ENCODE measurements around the gene EDAR. TPM values are rescaled to one million over a fixed set of nuclear protein-coding genes. Genes with fewer than 3 reads are reported as not detected.

EDAR gene
- total and polyA plus RNA-seq, 5 experiments from 2014 or later, result 2.8 to 11.8 (median 10.5) TPM

DNA sequence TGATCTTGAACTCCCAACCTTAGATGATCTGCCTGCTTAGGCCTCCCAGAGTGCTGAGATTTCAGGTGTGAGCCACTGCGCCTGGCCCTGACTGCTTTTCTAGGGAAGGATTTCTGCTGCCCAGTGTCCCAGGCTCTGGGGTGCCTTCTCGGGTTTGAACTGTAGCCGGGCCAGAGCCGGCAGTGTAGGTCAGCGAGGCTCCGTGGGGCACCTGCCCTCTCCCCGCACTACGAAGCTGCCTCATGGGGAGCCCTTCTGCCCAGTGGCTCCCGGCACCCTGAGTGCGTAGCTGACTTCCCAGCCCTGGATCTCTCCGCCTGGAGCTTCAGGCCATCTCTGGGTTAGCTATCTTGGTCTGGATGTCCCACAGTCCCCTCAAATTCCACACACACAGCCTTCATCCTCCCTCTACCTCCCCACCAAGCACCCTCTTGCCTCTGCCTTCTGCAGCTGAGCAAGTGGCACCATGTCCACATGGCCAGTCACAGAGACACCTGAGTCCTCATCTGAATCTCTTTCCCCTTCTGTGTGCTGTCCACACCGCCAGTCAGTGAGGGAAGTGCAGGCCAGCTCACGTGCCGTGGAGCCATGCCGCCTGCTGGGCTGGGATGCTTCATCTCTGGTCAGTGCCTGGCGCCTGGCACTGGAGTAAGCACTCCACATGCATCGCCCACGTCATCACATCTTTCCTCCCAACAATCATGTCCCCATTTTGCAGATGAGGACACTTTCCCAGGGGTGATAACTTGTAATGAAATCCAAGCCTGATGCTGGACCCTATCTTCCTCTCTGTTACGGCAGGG lies 69.2 kb downstream of the EDAR start:
- Mint-ChIP-seq H3K27ac (peak overlapping the region in 3 of 10 donors; percentile 52 to 86 (median 79)), H3K9me3 (no peaks in the 10 kb centered on the region), H3K4me1 (peaks cover 0 to 20% (median 10%) of the 10 kb centered on the region in 4 donors), H3K36me3 (peaks cover 4 to 61% (median 8%) of the 10 kb centered on the region in 3 donors), H3K4me3 (no peak overlapping the region), H3K27me3 (no peaks in the 10 kb centered on the region)
- no peak for DNase-seq
- no peak for ATAC-seq
- POLR2A ChIA-PET, result interaction anchor here (1.2 kb wide), 1 partner anchor 11 kb away, joined by 3 read pairs; no protein-coding TSS in a partner anchor

DNA sequence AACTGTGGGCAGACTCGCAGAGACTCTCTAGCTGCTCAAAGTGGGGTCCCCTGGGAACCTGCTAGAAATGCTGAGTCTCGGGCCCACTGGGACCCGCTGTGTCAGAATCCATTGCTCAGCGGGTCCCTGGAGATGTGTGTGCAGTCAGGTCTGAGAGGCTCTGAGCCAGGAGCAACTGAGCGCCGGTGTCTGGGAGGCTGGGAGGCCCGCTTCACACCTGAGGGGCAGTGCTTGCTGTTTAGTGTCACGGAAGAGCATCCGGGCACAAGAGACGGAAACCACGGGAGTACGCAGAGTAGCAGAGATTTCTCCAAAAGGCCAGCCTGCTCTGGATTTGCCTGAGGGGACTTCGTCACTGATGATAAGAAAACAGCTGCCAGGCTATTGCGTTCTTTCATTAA lies 70.1 kb downstream of the EDAR start:
- DNase-seq (no peak), ATAC-seq (no peak)
- Mint-ChIP-seq H3K4me1 (peaks cover 3 to 25% (median 13%) of the 10 kb centered on the region in 4 donors), H3K4me3 (no peak overlapping the region), H3K27me3 (no peaks in the 10 kb centered on the region), H3K9me3 (no peaks in the 10 kb centered on the region), H3K27ac (peak overlapping the region in 1 of 10 donors; percentile 14), H3K36me3 (peaks cover 4 to 55% (median 8%) of the 10 kb centered on the region in 3 donors)
- POLR2A ChIA-PET, result no interaction called here

DNA sequence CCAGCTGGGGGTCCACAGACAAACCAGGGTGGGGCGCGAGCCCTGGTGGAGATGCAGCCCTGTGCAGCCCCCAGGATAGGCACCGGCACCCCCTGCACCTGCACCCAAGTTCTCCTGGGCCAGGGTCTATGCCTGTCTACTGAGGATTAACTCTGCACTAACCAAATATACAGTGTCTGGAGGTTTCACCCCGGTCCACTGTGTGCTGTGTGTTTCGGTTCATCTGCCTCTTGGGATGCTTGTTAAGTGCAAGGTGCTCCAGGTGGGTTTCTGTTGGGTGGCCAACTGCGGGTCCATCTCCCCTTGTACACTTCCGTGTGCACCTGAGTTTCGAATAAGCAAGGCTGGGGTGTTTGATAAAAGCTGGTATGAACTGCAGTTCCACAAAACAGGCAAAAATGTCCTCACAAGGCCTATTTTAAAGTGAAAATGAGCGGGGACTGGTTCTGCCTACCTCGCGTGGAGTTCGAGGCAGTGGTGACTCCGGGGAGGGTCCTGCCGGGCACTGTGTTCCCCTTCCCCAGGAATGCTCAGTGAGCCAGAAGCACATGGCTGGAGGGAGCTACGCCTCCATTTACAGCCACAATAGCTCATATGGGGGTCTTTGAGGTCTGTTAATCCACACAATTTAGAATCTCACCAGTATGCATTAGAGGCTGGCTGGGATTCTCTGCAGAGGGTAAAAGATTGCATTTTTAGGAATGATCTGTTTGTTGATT lies 70.7 kb downstream of the EDAR start:
- ATAC-seq (no peak), DNase-seq (peak in 1 of 10 donors; percentile 32)
- no peak overlapping the region for H3K4me3 Mint-ChIP-seq
- no peaks in the 10 kb centered on the region for H3K9me3 Mint-ChIP-seq
- peaks cover 4 to 55% (median 8%) of the 10 kb centered on the region in 3 donors for H3K36me3 Mint-ChIP-seq
- H3K27ac Mint-ChIP-seq, result no peak overlapping the region
- peaks cover 3 to 25% (median 13%) of the 10 kb centered on the region in 4 donors for H3K4me1 Mint-ChIP-seq
- POLR2A ChIA-PET, result no interaction called here
- no peaks in the 10 kb centered on the region for H3K27me3 Mint-ChIP-seq

DNA sequence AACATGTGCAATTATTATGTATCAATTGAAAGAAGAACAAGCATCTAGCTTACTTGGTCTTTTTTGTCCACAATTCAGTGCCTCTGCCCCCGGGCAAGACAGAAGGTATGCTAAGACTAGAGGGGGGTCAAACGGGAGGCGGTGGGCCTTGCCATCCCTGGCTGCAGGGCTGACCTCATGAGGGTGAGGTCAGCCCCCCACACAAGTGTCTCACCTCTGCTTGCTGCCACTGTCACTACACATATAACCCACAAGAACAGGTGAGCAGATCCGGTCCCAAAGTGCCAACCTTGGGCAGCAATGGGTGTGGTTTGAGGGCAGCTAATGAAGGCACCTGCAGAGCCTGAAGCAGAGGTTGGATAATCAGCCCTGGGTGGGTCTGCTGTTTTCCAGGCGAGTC lies 71.5 kb downstream of the EDAR start:
- Mint-ChIP-seq H3K27ac (peak overlapping the region in 4 of 10 donors; percentile 48 to 80 (median 69)), H3K27me3 (no peaks in the 10 kb centered on the region), H3K4me1 (peaks cover 3 to 25% (median 13%) of the 10 kb centered on the region in 4 donors), H3K36me3 (peaks cover 0 to 55% (median 2%) of the 10 kb centered on the region in 3 donors), H3K4me3 (no peak overlapping the region), H3K9me3 (no peaks in the 10 kb centered on the region)
- DNase-seq (peak in 1 of 10 donors; percentile 30), ATAC-seq (no peak)
- POLR2A ChIA-PET, result no interaction called here

DNA sequence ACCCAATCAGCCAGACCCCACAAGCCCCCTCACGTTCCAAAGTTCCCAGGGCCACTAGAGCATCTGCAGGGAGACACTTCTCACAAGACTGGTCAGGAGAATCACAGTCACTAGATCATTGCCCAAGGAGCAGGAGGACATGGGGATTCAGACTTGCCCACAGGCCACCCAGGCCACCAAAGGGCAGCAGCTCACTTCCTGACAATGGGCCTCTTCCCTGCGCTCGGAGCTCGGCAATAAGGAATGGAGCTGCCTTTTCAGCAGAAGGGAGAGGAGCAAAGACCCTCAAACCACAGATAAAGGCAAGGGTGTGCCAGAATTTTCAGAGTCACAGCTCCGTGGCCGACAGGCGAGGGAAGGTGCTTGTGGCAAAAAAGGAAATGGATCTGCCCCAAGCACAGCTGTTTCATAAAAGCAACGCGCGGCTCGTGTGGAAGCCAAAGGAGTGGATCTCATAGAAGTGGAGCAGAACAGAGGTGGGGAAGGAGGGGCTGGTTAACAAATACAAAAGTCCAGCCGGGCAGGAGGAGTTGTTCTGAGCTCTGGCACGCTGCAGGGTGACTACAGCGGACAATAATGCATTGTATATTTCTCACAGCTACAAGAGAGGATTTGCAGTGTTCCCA lies 72.1 kb downstream of the EDAR start:
- POLR2A ChIA-PET, result interaction anchor here (0.6 kb wide), 1 partner anchor 52 kb away, joined by 3 read pairs; no protein-coding TSS in a partner anchor
- Mint-ChIP-seq H3K9me3 (no peaks in the 10 kb centered on the region), H3K27me3 (no peaks in the 10 kb centered on the region), H3K27ac (peak overlapping the region in 7 of 10 donors; percentile 26 to 80 (median 60)), H3K4me3 (no peak overlapping the region), H3K36me3 (peaks cover 0 to 54% (median 0%) of the 10 kb centered on the region in 3 donors), H3K4me1 (peaks cover 3 to 25% (median 14%) of the 10 kb centered on the region in 4 donors)
- no peak for ATAC-seq
- DNase-seq, result peak in 1 of 10 donors; percentile 36

DNA sequence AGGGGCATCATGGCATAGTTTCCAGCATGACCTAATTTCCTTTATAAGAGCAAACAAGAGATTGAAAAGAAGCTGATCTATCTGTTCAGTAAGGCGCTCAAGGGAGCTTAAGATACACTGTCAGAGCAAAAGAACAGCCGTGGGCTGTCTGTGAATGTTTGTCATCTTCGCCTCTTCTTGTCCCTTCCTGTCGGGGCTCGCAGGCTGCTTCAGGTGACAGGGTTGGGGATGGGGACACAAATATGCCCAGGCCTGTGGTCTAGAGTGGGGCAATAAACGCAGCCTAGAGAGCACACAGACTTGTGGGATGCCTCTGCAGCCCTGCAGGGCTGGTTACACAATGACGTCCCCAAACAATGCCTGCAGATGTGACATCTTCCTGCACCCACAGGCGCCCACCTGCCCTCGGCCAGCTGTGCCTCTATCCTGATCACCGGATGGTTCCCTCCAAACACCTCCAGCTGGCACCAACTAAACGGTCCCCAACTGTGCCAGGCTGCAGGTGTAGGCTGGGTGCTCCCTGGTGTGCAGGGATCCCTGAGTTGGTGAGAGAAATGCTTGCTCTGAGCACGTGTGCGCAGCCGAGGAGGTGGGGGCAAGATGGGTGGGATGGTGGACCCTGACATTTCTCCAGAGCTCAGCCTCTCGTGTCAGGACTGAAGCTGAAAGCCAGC lies 72.8 kb downstream of the EDAR start:
- no peak for ATAC-seq
- H3K9me3 Mint-ChIP-seq, result no peaks in the 10 kb centered on the region
- POLR2A ChIA-PET, result interaction anchor here (0.6 kb wide), 1 partner anchor 51 kb away, joined by 3 read pairs; no protein-coding TSS in a partner anchor
- peaks cover 0 to 57% (median 0%) of the 10 kb centered on the region in 3 donors for H3K36me3 Mint-ChIP-seq
- peak in 1 of 10 donors; percentile 36 for DNase-seq
- H3K4me3 Mint-ChIP-seq, result no peak overlapping the region
- H3K27me3 Mint-ChIP-seq, result no peaks in the 10 kb centered on the region
- H3K4me1 Mint-ChIP-seq, result peaks cover 3 to 25% (median 15%) of the 10 kb centered on the region in 4 donors
- peak overlapping the region in 6 of 10 donors; percentile 9 to 80 (median 54) for H3K27ac Mint-ChIP-seq

DNA sequence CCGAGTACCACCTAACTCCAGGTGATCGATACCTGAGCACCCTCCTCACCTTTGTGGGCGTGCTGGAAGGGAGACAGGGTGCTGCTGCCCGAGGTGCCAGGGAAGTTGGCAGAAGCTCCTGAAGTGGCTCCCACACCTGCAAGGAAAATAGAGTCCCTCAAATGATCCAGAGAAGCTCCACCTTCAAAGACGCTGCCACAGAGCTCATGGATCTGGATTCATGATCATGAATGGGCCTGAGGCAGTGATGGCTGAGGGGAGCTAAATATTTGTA lies 76.5 kb downstream of the EDAR start:
- peak overlapping the region in 1 of 10 donors; percentile 50 for H3K27ac Mint-ChIP-seq
- no peak overlapping the region for H3K4me3 Mint-ChIP-seq
- H3K27me3 Mint-ChIP-seq, result no peaks in the 10 kb centered on the region
- ATAC-seq (no peak), DNase-seq (no peak)
- no peaks in the 10 kb centered on the region for H3K9me3 Mint-ChIP-seq
- peaks cover 3 to 30% (median 19%) of the 10 kb centered on the region in 4 donors for H3K4me1 Mint-ChIP-seq
- peaks cover 0 to 59% (median 6%) of the 10 kb centered on the region in 3 donors for H3K36me3 Mint-ChIP-seq
- POLR2A ChIA-PET, result no interaction called here

DNA sequence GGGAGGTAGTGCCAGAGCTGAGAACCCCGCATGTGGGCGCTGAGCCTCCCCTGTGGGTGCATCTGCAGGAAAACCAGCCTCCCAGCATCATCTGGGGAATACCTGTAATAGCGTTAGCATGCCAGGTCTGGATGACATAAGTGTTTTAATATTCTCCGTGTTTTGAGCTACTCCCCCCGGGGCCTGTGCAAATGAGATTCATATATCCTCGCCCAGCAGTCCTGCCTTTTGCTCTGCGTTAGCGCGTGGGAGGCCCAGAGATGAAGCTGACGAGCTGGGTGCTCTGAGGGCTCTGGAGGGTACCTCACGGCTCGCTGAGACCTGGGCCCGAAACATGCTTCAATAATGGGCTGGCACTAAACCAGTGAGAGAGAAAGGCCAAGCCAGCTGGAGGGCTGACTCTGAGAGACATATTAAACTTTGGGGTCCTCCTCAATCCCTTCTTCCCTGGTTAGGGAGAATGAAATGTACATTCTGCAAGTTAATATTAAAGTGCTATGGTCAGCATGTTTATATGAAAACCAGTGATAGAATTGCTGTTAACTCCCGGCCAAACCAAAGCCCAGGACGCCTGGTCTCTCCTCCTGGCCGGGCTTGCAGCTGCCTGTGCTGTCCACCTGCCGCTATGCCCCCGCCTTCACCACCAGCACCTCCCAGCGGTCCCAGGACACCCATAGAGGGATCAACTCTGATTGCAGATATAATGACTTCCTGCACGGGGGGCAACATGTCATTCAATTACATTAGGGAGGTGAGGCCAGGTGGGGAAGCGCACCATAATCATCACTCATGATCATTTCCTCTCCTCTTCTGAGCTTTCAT lies 77.0 kb downstream of the EDAR start:
- peaks cover 3 to 24% (median 14%) of the 10 kb centered on the region in 4 donors for H3K4me1 Mint-ChIP-seq
- H3K27me3 Mint-ChIP-seq, result no peaks in the 10 kb centered on the region
- H3K4me3 Mint-ChIP-seq, result no peak overlapping the region
- H3K27ac Mint-ChIP-seq, result peak overlapping the region in 3 of 10 donors; percentile 14 to 67 (median 50)
- H3K9me3 Mint-ChIP-seq, result no peaks in the 10 kb centered on the region
- POLR2A ChIA-PET, result interaction anchor here (0.6 kb wide), 1 partner anchor 10 kb away, joined by 7 read pairs; no protein-coding TSS in a partner anchor
- ATAC-seq (no peak), DNase-seq (peak in 1 of 10 donors; percentile 3)
- peaks cover 0 to 59% (median 6%) of the 10 kb centered on the region in 3 donors for H3K36me3 Mint-ChIP-seq

DNA sequence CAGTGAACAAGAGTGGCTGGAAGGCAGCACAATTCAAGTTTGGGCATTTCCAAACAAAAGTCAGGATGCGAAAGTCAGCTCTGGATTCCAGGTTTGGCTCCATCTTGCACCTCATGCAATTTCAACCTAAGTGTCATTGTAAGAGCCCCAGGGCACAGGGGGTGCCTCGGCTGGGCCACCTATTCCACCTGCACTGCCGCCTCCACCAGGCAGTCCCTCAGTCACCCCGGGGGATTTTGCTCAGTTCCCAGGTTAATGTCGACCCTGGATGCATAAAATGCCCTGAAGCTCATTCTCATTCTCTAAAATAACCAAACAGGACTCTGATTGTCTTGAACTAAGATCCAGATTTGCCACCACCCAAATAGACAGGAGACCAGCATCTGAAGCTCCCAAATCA lies 77.6 kb downstream of the EDAR start:
- POLR2A ChIA-PET, result interaction anchor here (0.6 kb wide), 1 partner anchor 10 kb away, joined by 7 read pairs; no protein-coding TSS in a partner anchor
- Mint-ChIP-seq H3K27ac (peak overlapping the region in 5 of 10 donors; percentile 14 to 84 (median 53)), H3K9me3 (no peaks in the 10 kb centered on the region)

DNA sequence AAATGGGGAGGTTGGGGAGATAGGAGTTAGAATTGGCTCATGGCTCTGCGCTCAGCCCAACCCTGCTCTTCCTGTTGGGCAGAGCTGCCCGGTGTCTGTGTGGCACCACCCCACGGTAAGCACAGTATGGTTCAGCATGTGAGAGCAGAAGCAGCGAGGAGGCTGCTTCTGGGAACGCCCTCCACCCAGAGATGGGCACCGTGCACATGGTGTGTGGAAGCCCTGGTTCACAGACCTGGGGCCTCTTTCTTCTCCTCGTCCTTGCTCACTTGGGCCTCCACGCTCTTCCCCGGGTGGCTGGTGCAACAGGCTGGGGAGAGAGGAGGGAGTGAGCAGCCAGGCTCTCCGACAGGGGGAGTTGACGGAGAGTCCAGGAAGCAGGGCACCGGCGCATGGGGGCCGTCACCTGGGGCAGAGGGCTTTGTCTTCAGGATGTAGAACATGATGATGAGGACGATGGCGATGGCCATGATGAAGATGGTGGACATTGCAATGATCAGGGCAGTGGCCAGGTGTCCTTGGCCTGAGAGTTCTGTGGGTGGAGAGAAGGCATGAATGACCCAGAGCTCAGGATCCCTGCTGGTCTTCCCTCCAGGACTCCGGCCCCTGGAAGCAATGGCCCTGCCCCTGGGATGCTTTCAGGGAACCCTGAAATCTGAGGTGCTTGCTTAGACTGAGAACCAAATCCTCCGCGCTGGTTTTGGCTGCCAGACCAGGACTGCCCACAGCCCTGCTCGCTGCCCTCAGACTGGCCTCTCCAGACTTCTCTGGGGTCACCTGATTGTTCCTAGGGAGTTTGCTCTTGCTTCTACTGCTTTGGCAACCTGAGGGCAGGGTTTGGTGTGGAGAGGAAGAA lies 78.3 kb downstream of the EDAR start:
- no peak overlapping the region for H3K27ac Mint-ChIP-seq
- POLR2A ChIA-PET, result interaction anchor here (0.6 kb wide), 1 partner anchor 9 kb away, joined by 7 read pairs; no protein-coding TSS in a partner anchor
- DNase-seq, result peak in 1 of 10 donors; percentile 11

More for the DNA sequence above, 77.6 kb downstream of the EDAR start:
- ATAC-seq (no peak), DNase-seq (no peak)
- H3K27me3 Mint-ChIP-seq, result no peaks in the 10 kb centered on the region
- H3K4me3 Mint-ChIP-seq, result no peak overlapping the region
- H3K36me3 Mint-ChIP-seq, result peaks cover 0 to 62% (median 7%) of the 10 kb centered on the region in 3 donors
- H3K4me1 Mint-ChIP-seq, result peaks cover 3 to 18% (median 11%) of the 10 kb centered on the region in 4 donors

More for the DNA sequence above, 78.3 kb downstream of the EDAR start:
- Mint-ChIP-seq H3K4me3 (no peak overlapping the region), H3K4me1 (peaks cover 3 to 12% (median 9%) of the 10 kb centered on the region in 4 donors), H3K27me3 (no peaks in the 10 kb centered on the region), H3K9me3 (no peaks in the 10 kb centered on the region), H3K36me3 (peaks cover 0 to 68% (median 11%) of the 10 kb centered on the region in 3 donors)
- ATAC-seq, result no peak
